NCI-H1417 (cell line): ENCODE results near the gene DRAXIN.

Experiments
- DNase-seq, 3 experiments: peaks; one replicate each; lab custom pipeline; 2025; lab: John Stamatoyannopoulos, UW

The DRAXIN gene

GRCh38 chr1:11736746-11737639, 45.5 kb downstream of the DRAXIN start:
- DNase-seq, result peak in 2 of 3 experiments; percentile 45 to 63

DNA sequence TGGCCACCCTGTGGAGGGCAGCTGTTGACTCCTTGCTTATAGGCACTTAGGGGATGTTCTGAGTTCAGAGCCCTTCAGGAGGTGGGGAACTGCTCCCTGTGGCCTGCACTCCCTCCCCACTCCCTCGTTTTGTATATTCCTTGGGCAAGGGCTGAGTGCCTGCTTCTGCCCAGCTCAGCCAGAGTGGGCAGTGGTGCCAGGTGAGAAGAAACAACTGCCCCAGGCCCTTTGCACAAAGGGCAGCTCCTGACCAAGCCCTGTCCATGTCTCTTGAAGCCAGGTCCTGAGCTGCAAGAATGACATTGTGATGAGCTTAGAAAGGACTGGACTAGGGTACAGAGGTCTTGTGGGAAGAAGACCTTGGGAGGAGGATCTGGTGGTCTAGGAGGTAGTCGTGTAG, 46.6 kb downstream of the DRAXIN start:
- DNase-seq, result no peak

DNA sequence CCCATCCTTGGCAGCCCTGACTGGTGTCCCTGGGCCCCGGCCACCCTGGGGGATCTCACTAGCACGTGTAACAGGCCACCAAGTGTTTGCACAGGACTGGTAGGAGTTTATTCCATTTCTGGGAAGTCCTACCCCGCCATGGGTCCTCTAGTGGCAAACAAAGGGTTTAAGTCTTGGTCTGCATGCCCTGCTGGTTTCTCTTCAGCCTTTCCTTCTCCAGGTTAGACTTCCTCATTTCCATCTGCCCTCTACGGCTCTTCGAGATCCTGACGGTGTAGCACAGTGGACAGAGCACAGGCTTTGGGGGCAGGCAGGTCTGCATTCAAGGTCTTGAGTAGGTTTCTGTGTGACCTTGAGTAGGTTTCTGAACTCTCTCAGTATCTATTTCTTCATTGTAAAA, 47.3 kb downstream of the DRAXIN start:
- no peak for DNase-seq

GRCh38 chr1:11740258-11741192, 49.0 kb downstream of the DRAXIN start:
- no peak for DNase-seq

- no peak for DNase-seq
Observed at GRCh38 chr1:11741482-11741881, 50.0 kb downstream of the DRAXIN start.

DNA sequence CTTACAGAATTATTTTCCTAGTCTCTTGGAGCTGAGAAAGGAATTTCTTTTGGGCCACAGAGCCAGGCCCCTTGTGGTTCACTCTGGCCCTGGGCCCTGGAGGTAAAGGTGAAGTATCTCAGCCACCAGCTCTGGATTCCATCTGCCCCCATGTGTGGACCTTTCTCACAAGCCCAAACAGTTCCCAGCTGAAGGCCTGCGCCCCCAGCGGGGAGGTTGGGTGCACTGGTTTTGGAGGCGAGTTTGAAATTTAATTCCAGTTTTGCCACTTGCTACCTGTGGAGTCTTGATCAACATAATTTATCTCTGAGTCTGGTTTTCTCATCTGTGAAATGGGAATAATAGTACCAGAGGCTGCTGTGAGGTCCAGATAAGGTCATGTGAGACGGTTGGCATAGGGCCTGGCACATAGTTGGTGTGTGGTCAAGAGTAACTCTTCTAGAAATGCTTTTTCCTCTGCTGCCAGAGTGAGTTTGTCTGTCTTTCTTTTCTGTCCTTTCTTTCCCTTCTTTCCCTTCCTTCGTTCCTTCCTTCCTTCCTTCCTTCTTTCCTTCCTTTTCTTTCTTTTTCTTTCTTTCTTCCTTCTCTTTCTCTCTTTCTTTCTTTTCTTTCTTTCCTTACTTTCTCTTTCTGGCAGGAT, 50.5 kb downstream of the DRAXIN start:
- no peak for DNase-seq

- no peak for DNase-seq
Observed at GRCh38 chr1:11744287-11744686, 52.8 kb downstream of the DRAXIN start.

DNA sequence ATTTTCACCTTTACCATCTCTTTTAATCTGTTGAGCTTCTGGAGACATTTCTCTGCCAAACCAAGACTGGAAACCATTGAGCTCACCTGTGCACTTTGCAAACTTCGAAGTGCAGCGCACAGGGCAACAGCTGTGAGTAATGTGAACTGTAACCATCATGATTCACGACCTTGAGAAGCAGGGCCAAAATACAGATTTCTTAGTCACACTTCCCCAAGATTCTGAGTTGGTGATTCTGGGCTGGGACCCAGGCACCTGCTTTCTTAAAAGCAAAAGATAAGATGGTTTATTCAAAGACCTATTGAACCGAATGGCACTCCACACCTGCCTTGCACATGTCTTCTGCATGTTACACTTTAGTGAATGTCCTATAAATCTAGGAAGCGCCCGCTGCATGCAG, 54.6 kb downstream of the DRAXIN start:
- DNase-seq, result no peak

DNA sequence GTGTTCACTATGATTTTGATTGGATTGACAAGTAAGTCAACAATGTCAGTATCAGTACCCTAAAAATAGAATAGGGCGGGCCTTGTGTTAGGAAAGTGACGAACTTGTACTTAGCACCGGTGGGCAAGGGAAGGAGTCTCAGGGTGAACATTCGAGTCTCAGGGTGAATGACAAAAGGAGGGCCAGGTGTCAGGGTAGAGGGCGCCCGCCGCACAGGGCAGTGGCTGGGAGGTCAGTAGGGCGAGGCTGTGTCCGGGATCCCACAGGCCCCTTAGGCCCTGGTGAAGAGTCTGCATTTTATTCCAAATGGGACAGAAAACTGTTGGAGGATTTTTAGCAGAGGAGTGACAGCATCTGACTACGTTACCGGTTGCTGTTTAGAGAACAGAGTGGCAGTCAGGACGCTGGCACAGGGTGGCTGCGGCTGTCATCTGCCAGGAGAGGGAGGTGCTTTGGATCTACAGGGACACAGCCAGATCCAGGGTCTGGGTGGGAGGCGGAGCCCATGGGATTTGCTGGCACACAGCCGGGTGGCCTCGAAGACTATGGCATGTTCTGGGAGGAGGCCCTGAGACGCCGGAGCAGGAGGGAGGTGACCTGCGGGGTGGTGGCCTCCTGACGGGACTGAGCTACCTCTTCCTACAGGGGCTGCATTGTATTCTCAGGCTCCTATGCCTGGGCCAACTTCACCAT, 55.4 kb downstream of the DRAXIN start:
- no peak for DNase-seq

GRCh38 chr1:11748294-11749202, 57.0 kb downstream of the DRAXIN start:
- no peak for DNase-seq

DNA sequence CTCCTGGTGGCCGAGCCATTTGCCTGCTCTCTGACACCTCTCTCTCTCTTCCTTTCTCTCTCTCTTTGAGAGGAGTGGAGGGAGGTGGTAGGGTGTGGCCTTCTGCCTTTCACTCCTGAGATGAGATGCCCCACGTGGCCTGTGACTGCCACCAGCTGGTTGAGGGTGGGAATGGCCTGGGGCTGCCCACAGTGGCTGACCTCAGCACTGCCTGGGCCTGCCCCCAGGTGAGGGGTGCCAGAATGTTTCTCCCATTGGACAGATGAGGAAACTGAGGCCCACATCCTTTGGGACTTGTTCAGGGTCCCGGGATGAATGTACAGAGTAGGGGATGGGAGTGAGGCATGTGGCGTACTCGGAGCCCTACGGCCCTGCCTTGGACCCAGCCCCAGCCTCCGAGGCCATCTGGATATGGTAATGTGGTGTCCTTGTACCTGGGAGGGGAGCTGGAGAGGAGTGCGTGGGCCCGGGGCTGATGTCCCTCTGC, 57.7 kb downstream of the DRAXIN start:
- DNase-seq, result peak in 2 of 3 experiments; percentile 8 to 20

DNA sequence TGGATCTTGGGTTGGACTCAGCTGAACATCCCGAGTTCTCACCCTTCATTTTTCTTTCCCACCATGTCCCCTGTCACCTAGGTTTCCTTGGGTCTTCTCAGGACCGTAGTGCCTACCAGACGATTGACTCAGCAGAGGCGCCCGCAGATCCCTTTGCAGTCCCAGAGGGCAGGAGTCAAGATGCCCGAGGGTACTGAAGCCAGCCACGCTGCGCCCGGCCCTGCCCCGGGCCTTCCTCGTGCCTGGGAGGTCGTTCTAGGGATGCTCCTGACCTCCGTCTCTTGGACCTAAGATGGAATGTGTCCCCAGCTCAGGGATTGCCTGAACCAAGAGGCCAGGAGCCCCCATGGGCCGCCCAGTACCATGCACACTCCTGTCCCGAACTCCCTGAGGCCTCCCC, 58.5 kb downstream of the DRAXIN start:
- no peak for DNase-seq

GRCh38 chr1:11751087-11751486, 59.6 kb downstream of the DRAXIN start:
- DNase-seq, result no peak

DNA sequence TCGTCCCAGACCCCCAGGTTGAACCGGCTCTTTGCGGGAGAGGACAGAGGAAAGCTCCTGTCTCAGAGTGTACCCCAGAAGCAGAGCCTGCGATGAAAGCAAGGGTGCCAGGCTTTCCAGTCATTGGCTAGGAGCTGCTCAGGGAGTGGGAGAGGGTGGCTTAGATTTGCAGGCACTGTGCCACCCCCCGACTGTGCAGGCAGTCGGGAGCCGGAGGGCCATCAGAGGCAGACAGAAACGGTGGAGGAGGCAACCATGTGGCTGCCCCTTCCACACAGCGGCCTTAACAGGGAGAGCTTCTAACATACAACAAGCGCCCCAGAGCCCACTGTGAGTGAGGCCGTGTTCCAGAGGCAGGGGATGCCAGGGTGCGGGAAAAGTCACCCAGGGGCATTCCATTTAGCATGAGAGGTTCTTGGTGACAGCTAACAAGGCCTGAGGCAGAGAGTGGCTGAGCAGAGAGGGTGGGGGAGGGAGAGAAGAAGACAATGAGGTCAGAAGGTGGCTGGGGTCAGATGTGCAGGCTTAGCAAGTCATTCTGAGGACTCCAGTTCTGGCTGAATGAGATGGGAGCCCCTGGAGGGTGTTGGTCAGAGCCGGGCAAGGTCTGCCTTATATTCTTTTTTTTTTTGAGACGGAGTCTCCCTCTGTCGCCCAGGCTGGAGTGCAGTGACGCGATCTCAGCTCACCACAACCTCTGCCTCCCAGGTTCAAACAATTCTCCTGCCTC, 61.0 kb downstream of the DRAXIN start:
- DNase-seq, result no peak

- DNase-seq, result no peak
Observed at GRCh38 chr1:11753555-11754208, 62.2 kb downstream of the DRAXIN start.

GRCh38 chr1:11757047-11757446, 65.5 kb downstream of the DRAXIN start:
- no peak for DNase-seq

- DNase-seq, result no peak
Observed at GRCh38 chr1:11759791-11760190, 68.3 kb downstream of the DRAXIN start.

- DNase-seq, result no peak
Observed at GRCh38 chr1:11761285-11761684, 69.8 kb downstream of the DRAXIN start.

DNA sequence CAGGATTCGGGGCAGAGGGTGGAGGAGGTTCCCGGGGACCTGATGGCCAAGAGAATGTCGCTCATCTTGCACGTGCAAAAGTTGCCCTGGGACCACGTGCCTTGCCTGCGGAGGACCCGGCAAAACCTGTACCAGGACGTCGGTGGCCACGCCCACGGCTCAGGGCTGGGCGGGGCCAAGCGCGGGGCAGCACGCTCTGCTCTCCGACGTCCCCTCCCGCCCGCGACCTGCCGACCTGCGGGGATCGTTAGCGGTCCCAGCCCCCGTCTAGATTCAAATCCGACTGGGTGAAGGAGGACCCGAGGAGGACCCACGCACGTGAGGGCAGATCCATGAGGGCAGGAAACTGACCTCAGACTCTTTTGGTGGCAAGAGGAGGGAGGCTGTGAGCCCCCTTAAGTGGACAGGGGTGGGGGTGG, 70.5 kb downstream of the DRAXIN start, which contains the start of gene C1orf167:
C1orf167 (plus strand) TSS at position 206 of the 419 bp plus-strand sequence. CDS start 2,208 bp downstream, outside the sequence.
- peak in 1 of 3 experiments; percentile 5 for DNase-seq
